Inferior parietal cortex (tissue), 1 donor: ENCODE results near the gene EEF1G.

ENCODE experiments used
- DNase-seq: peaks from one replicate; pipeline ENCODE4 v3.0.0-alpha.2; 2016; ENCODE audit errors: extremely low spot score

The EEF1G gene

GRCh38 chr11:62540804-62541701 is 32.6 kb downstream of the EEF1G start:
- no peak for DNase-seq

GRCh38 chr11:62539238-62539925 is 34.3 kb downstream of the EEF1G start:
- no peak for DNase-seq

GRCh38 chr11:62538470-62539237 is 35.0 kb downstream of the EEF1G start:
- DNase-seq, result no peak

- DNase-seq, result no peak
Measured at GRCh38 chr11:62536301-62536957, 37.3 kb downstream of the EEF1G start.

- DNase-seq, result no peak
Measured at GRCh38 chr11:62535802-62536201, 37.9 kb downstream of the EEF1G start.

GRCh38 chr11:62534779-62535545 is 38.7 kb downstream of the EEF1G start:
- DNase-seq, result no peak

GRCh38 chr11:62532096-62532495 is 41.6 kb downstream of the EEF1G start:
- no peak for DNase-seq

- DNase-seq, result no peak
Measured at GRCh38 chr11:62516736-62517371, 56.8 kb downstream of the EEF1G start.

GRCh38 chr11:62514151-62514550 is 59.5 kb downstream of the EEF1G start:
- no peak for DNase-seq

- DNase-seq, result no peak
Measured at GRCh38 chr11:62513626-62514025, 60.1 kb downstream of the EEF1G start.

- DNase-seq, result no peak
Measured at GRCh38 chr11:62512961-62513360, 60.7 kb downstream of the EEF1G start.
